Left renal pelvis (tissue), 4 donors: ENCODE data around the gene SCYGR4. TPM values are rescaled to one million over a fixed set of nuclear protein-coding genes. Genes with fewer than 3 reads are reported as not detected.
"Not testable (repeated sequence)": the region's sequence is repeated elsewhere in the genome, so short reads cannot be mapped to it uniquely, and the experiment has no call there.

Experiments used
- DNase-seq, 4 donors: peaks; one replicate each; pipeline ENCODE4 v3.0.0-alpha.2; 2013; ENCODE audit warnings: low read depth in 4 of 4, low spot score in 3 of 4
- polyA plus RNA-seq, 4 donors: library from polyadenylated mRNA; unstranded; fragments of 120-200 nt; gene quantifications; one replicate each; pipeline ENCODE4 v1.2.1, GENCODE V29; 2013; ENCODE audit not compliant: insufficient read length in 4 of 4

The SCYGR4 gene
- under 1 TPM in 2 of 4 donors, not detected in 2; 0.10 to 0.12 TPM for polyA plus RNA-seq

- DNase-seq: no peak
These were observed at the start of gene SCYGR4 for GRCh38 chr2:227617316-227618230. SCYGR4 (plus strand) TSS chr2:227617498; CDS start chr2:227617498, 0 bp downstream.

- no peak for DNase-seq
These were observed 48.5 kb upstream of the SCYGR4 start for GRCh38 chr2:227568852-227569169.

GRCh38 chr2:227570615-227571014 is 46.7 kb upstream of the SCYGR4 start:
- no peak for DNase-seq

GRCh38 chr2:227576110-227576509 is 41.2 kb upstream of the SCYGR4 start:
- DNase-seq: no peak

GRCh38 chr2:227576812-227577211 is 40.5 kb upstream of the SCYGR4 start:
- no peak for DNase-seq

GRCh38 chr2:227577555-227577954 is 39.7 kb upstream of the SCYGR4 start:
- no peak for DNase-seq

GRCh38 chr2:227578642-227579041 is 38.7 kb upstream of the SCYGR4 start:
- no peak for DNase-seq

- DNase-seq: no peak
These were observed 37.5 kb upstream of the SCYGR4 start for GRCh38 chr2:227579791-227580190.

GRCh38 chr2:227582369-227582768 is 34.9 kb upstream of the SCYGR4 start:
- no peak for DNase-seq

- no peak for DNase-seq
These were observed 24.5 kb upstream of the SCYGR4 start for GRCh38 chr2:227592694-227593387.

- no peak for DNase-seq
These were observed 21.5 kb upstream of the SCYGR4 start for GRCh38 chr2:227595797-227596196.

- DNase-seq: no peak
These were observed 20.3 kb upstream of the SCYGR4 start for GRCh38 chr2:227597036-227597435.

- no peak for DNase-seq
These were observed 19.3 kb upstream of the SCYGR4 start for GRCh38 chr2:227597998-227598397.

GRCh38 chr2:227598835-227599503 is 18.3 kb upstream of the SCYGR4 start, which contains the start of gene SCYGR2:
SCYGR2 (plus strand) TSS chr2:227598893; CDS start chr2:227598893, 0 bp downstream.
- not testable (repeated sequence) for DNase-seq

- no peak for DNase-seq
These were observed 14.9 kb upstream of the SCYGR4 start for GRCh38 chr2:227602358-227602757.

GRCh38 chr2:227606476-227606875 is 10.8 kb upstream of the SCYGR4 start:
- DNase-seq: no peak

GRCh38 chr2:227607941-227608340 is 9.4 kb upstream of the SCYGR4 start:
- no peak for DNase-seq

GRCh38 chr2:227608561-227609338 is 8.5 kb upstream of the SCYGR4 start:
- no peak for DNase-seq

GRCh38 chr2:227610123-227610522 is 7.2 kb upstream of the SCYGR4 start:
- no peak for DNase-seq

- DNase-seq: no peak
These were observed 4.6 kb upstream of the SCYGR4 start for GRCh38 chr2:227612546-227613271.
